Psoas muscle (tissue), 8 donors: Measurements from ENCODE around the gene DCDC1. TPM values are rescaled to one million over a fixed set of nuclear protein-coding genes. Genes with fewer than 3 reads are reported as not detected.
A peak's percentile ranks its signal among the peaks of the same experiment; 100 is the strongest.

Source experiments
- ATAC-seq, 4 donors: fragments of 200-7000 bp; cut with Tn5 transposase; one replicate each; pipeline ENCODE4 v1.9.1; 2020; ENCODE audit warnings: moderate library complexity in 3 of 4, mild to moderate bottlenecking in 2 of 4
- DNase-seq, 2 donors: peaks; one replicate each; pipeline ENCODE4 v3.0.0-alpha.2; 2020
- H3K27ac ChIP-seq: fragments of 200-600 bp; one replicate; pipeline ENCODE4 v1.8.0; 2022
- H3K27me3 ChIP-seq, 3 donors: fragments of 200-600 bp in 1 of 3; one replicate each; pipeline versions ENCODE4 v1.6.1 to v1.8.0; 2013 to 2022; ENCODE audit warnings: low read length in 2 of 3, mild to moderate bottlenecking in 2 of 3, moderate library complexity in 1 of 3; ENCODE audit not compliant: insufficient read depth in 3 of 3
- H3K36me3 ChIP-seq, 2 donors: fragments of 200-600 bp in 1 of 2; one replicate each; pipeline versions ENCODE4 v1.6.1 to v1.8.0; 2013 to 2022; ENCODE audit warnings: low read depth in 1 of 2, mild to moderate bottlenecking in 1 of 2, moderate library complexity in 1 of 2; ENCODE audit not compliant: insufficient read depth in 1 of 2
- H3K4me1 ChIP-seq: fragments of 200-600 bp; one replicate; pipeline ENCODE4 v1.8.0; 2022
- H3K4me3 ChIP-seq: fragments of 200-600 bp; one replicate; pipeline ENCODE4 v1.8.0; 2022; ENCODE audit warnings: mild to moderate bottlenecking
- H3K9me3 ChIP-seq: fragments of 200-600 bp; one replicate; pipeline ENCODE4 v1.8.0; 2022
- WGBS, 3 donors: extraction: QIAGEN DNeasy Blood & Tissue Kit; methylation state at CpG; one replicate each; pipeline versions ENCODE4 v1.1.6 to v1.1.7; 2013; 5-methylcytosine and 5-hydroxymethylcytosine counted together
- intact Hi-C, 2 donors: fragments of 100-400 bp; cut with DNase I; formaldehyde crosslinking; loops; one replicate each; pipeline versions ENCODE4 v1.11.0 to v1.14.2; 2022
- polyA plus RNA-seq, 3 donors: library from polyadenylated mRNA; stranded (reverse); fragments of 200-250 nt; gene quantifications; one replicate each; pipeline ENCODE4 v1.2.3, GENCODE V29; 2013
- total RNA-seq, 4 donors: library from RNA; stranded (reverse); fragmentation: NEBNext Ultra II Directional in 2 of 4; extraction: Animal tissue kit (Norgen Biotek cat#: 25700) in 2 of 4; gene quantifications; one replicate each; pipeline versions ENCODE4 v1.2.1 to v1.2.4, GENCODE V29; 2021 to 2023
- TF ChIP-seq, protein P1 (sequence below): fragments of 200-600 bp; IDR thresholded peaks from one replicate; pipeline ENCODE4 v1.8.0; 2022; ENCODE audit warnings: antibody characterized with exemption
- donor health status: healthy with polysubstance abuse.
- donor health status: DM: no; HTN: no; CAD: no; lungs with moderate emphysema.
- donor health status: Bipolar disorder and iron deficiency.
- donor health status: healthy.
- donor health status: DM: yes; HTN: yes; CAD: no.
- donor health status: DM: no; HTN: no; CAD: no.
- donor health status: DM: no; HTN: no; CAD: no.
- donor health status: DM: yes; HTN: yes; CAD: no.

The DCDC1 gene
- total and polyA plus RNA-seq, 7 donors = not detected

DNA sequence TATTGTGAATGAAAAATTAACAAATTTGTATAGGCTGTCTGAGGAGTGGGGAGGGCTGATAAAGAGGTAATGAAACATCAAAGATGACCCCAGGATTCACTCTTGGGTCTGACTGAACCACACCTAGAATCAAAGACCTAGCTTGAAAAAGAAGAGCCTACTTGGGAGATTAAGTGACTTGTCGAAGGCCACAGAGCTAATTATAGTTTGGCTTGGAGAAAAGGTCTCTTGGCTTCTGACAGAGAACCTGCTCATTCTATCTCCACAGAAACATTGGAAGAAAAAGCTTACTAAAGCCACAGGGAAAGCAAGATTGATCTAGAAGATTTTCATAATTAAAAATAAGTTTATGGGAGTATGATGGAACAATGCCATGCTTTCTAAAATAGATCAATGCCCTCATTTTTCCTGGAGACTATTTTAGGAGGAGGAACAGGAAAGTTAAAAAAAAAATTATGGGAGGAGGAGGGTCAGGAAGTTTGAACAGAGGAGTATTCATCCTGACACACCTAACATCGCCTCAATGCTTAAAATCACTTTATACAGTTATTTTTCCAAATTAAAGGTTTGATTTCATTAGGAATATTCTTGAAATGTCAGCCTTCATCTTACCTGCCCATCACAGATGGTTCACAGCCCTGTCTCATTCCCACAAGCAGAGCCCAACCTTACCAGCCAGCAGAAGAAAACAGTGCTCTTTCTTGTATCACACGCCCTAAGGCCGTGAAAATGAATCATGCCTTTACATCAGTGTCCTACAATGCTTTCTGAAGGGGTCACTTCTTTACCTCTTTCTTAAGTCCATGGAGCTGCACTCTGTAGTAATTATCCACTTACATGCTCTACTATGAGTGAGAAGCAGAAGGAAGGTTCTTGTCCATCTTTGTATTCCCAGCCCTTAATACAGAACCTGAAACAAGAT, 552.3 kb downstream of the DCDC1 start:
- ATAC-seq = peak in 2 of 4 donors; percentile 45 to 69
- peak overlapping the region; percentile 38 for H3K27ac ChIP-seq
- TF ChIP-seq, protein P1, sequence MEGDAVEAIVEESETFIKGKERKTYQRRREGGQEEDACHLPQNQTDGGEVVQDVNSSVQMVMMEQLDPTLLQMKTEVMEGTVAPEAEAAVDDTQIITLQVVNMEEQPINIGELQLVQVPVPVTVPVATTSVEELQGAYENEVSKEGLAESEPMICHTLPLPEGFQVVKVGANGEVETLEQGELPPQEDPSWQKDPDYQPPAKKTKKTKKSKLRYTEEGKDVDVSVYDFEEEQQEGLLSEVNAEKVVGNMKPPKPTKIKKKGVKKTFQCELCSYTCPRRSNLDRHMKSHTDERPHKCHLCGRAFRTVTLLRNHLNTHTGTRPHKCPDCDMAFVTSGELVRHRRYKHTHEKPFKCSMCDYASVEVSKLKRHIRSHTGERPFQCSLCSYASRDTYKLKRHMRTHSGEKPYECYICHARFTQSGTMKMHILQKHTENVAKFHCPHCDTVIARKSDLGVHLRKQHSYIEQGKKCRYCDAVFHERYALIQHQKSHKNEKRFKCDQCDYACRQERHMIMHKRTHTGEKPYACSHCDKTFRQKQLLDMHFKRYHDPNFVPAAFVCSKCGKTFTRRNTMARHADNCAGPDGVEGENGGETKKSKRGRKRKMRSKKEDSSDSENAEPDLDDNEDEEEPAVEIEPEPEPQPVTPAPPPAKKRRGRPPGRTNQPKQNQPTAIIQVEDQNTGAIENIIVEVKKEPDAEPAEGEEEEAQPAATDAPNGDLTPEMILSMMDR = no peak
- 50 to 59% (median 51%) methylated on average over 4 of the region's 4 CpGs for WGBS, 3 donors
- H3K9me3 ChIP-seq = peaks cover 4% of the 10 kb centered on the region
- no peaks in the 10 kb centered on the region for H3K27me3 ChIP-seq
- H3K4me1 ChIP-seq = peaks cover 28% of the 10 kb centered on the region
- H3K4me3 ChIP-seq = no peak overlapping the region
- no peaks in the 10 kb centered on the region for H3K36me3 ChIP-seq
- intact Hi-C loops = no loop called here
- DNase-seq = no peak

DNA sequence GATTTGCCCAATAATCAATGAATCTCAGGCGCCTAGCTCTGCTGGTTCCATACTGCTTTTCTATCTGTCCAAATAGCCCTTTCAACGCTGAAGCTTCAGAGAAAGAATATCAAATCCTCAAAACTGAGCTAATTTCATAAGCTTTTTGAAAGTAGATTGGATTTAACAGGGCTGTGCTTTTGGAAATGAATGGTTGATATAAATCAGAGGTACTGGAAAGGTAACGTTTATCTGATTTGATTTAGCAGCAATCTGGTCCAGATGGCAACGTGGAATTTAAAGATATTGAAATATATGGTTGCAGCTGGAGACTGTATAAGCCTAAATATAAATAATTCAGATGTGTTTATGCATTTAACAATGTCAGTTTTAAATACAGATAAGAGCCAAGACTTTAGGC, 553.9 kb downstream of the DCDC1 start:
- Histone ChIP-seq H3K27me3 (no peaks in the 10 kb centered on the region), H3K9me3 (peaks cover 4% of the 10 kb centered on the region), H3K4me1 (peaks cover 36% of the 10 kb centered on the region), H3K4me3 (no peak overlapping the region), H3K27ac (no peak overlapping the region), H3K36me3 (no peaks in the 10 kb centered on the region)
- WGBS, 3 donors = 63 to 70% (median 69%) methylated on average over 4 of the region's 4 CpGs
- intact Hi-C loops = no loop called here
- no peak for ATAC-seq
- no peak for DNase-seq
- TF ChIP-seq, protein P1 = no peak

DNA sequence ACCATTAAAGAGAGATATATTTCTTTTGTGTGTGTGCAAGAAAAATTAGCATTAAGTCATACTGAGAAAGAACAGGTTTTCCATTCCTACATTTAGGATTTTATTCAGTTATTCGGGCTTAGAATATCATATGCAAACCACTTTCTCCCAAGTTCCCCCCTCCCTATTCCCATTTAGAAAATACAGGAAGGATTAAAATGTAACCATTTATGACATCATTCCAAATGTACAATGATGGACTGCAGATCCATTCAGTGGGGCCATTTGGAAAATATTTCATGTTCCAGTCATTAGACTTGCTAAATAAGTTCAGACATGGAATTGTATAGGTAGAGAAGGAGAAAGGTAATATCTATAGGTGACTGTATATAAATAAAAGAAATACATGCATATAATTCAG, 554.8 kb downstream of the DCDC1 start:
- ATAC-seq = no peak

More for the DNA sequence above, 554.8 kb downstream of the DCDC1 start:
- Histone ChIP-seq H3K27ac (no peak overlapping the region), H3K9me3 (peaks cover 4% of the 10 kb centered on the region), H3K27me3 (no peaks in the 10 kb centered on the region), H3K36me3 (no peaks in the 10 kb centered on the region), H3K4me3 (no peak overlapping the region), H3K4me1 (peaks cover 36% of the 10 kb centered on the region)
- TF ChIP-seq, protein P1 = no peak
- intact Hi-C loops = no loop called here
- DNase-seq = no peak
- WGBS, 3 donors = 74 to 90% (median 89%) methylated on average over 1 of the region's 1 CpG

Other genes starting within 250 kb of the DCDC1 start
- 10 to 100 TPM; 12.4 to 22.0 (median 15.8) TPM for gene DNAJC24, start 121 bp upstream of the DCDC1 start, total RNA-seq
- gene DNAJC24, start 121 bp upstream of the DCDC1 start, polyA plus RNA-seq = 10 to 100 TPM in 1 of 3 donors, 1 to 10 TPM in 2; 8.9 to 17.1 (median 9.7) TPM
- gene IMMP1L, start 139.9 kb upstream of the DCDC1 start, total RNA-seq = 10 to 100 TPM; 17.7 to 28.6 (median 24.4) TPM
- 10 to 100 TPM; 15.5 to 42.1 (median 38.8) TPM for gene IMMP1L, start 139.9 kb upstream of the DCDC1 start, polyA plus RNA-seq
- 10 to 100 TPM in 2 of 4 donors, 1 to 10 TPM in 2; 7.7 to 12.9 (median 9.7) TPM for gene ELP4, start 140.0 kb upstream of the DCDC1 start, total RNA-seq
- gene ELP4, start 140.0 kb upstream of the DCDC1 start, polyA plus RNA-seq = 1 to 10 TPM; 4.2 to 8.6 (median 6.6) TPM